Measurements from ENCODE around the gene XRCC5.

- TF ChIP-seq POLR2AphosphoS5 (IDR thresholded peaks at IDR 0.05; ENCODE audit: borderline replicate concordance, low read depth, low read length), result no peak
- TF ChIP-seq EZH2 (IDR thresholded peaks at IDR 0.05), result no peak
Measured at GRCh38 chr2:216222650-216223352, 113.7 kb downstream of the XRCC5 start.
